IMR-90 (cell line): ENCODE data around the gene NDUFB11. TPM values are rescaled to one million over a fixed set of nuclear protein-coding genes. Genes with fewer than 3 reads are reported as not detected.

Experiments used
- ATAC-seq: fragments of 200-7000 bp; cut with Tn5 transposase; 2 replicates; pipeline ENCODE4 v1.9.1; 2020; ENCODE audit warnings: low read depth, mild to moderate bottlenecking, moderate library complexity
- BruUV-seq: library from RNA; stranded (reverse); fragments of 400-500 nt; replicated peaks from 2 replicates; lab custom pipeline; 2021; lab: Mats Ljungman, UMichigan
- CTCF ChIA-PET: fragments of 300-600 bp; formaldehyde crosslinking; extraction: SDS; loops from one replicate; lab custom pipeline; 2021; ENCODE audit warnings: antibody characterized with exemption; lab: Yijun Ruan, JAX
- POLR2A ChIA-PET: fragments of 300-600 bp; sonication (Branson Sonifier 250); formaldehyde crosslinking; loops from one replicate; lab custom pipeline; 2022; ENCODE audit warnings: antibody characterized with exemption; ENCODE audit not compliant: unreplicated experiment; lab: Charles Lee
- DNase-seq: peaks from one replicate; pipeline ENCODE4 v3.0.0; 2013
- H2AFZ ChIP-seq: replicated peaks from 2 replicates; pipeline ENCODE3; 2013; ENCODE audit warnings: low read length, mild to moderate bottlenecking; ENCODE audit not compliant: poor library complexity
- H2AK5ac ChIP-seq: 2 replicates; pipeline ENCODE4 v1.6.1; 2013; ENCODE audit warnings: low read depth, low read length, inconsistent platforms
- H2AK9ac ChIP-seq: replicated peaks from 2 replicates; pipeline ENCODE3; 2013; ENCODE audit warnings: mild to moderate bottlenecking, low read depth, low read length, moderate library complexity; ENCODE audit not compliant: poor library complexity
- H2BK120ac ChIP-seq: 2 replicates; pipeline ENCODE4 v1.6.1; 2013; ENCODE audit warnings: low read depth, low read length, inconsistent platforms
- H2BK15ac ChIP-seq: 3 replicates; pipeline ENCODE4 v1.6.1; 2013; ENCODE audit warnings: low read depth, low read length, inconsistent platforms
- H2BK20ac ChIP-seq: 2 replicates; pipeline ENCODE4 v1.6.1; 2013; ENCODE audit warnings: low read depth, mild to moderate bottlenecking, inconsistent platforms, low read length, moderate library complexity
- H2BK5ac ChIP-seq: 2 replicates; pipeline ENCODE4 v1.6.1; 2013; ENCODE audit warnings: mild to moderate bottlenecking, low read depth, low read length, inconsistent platforms; ENCODE audit not compliant: poor library complexity, severe bottlenecking
- H3K14ac ChIP-seq: replicated peaks from 2 replicates; pipeline ENCODE4 v1.6.1; 2013; ENCODE audit warnings: low read depth, low read length, inconsistent platforms
- H3K18ac ChIP-seq: 2 replicates; pipeline ENCODE4 v1.6.1; 2013; ENCODE audit warnings: low read depth, low read length, control low read depth
- H3K23ac ChIP-seq: 2 replicates; pipeline ENCODE4 v1.6.1; 2013; ENCODE audit warnings: low read depth, low read length, inconsistent platforms
- H3K27ac ChIP-seq: 2 replicates; pipeline ENCODE4 v1.5.1; 2013; ENCODE audit warnings: mild to moderate bottlenecking, control low read depth, low read length; ENCODE audit not compliant: insufficient read depth
- H3K27me3 ChIP-seq: 2 replicates; pipeline ENCODE4 v1.6.1; 2013; ENCODE audit warnings: low read length; ENCODE audit not compliant: control insufficient read depth, insufficient read depth
- H3K36me3 ChIP-seq: 2 replicates; pipeline ENCODE4 v1.6.1; 2013; ENCODE audit warnings: low read length, mixed read lengths; ENCODE audit not compliant: control insufficient read depth, insufficient read depth
- H3K4ac ChIP-seq: 2 replicates; pipeline ENCODE4 v1.6.1; 2013; ENCODE audit warnings: low read depth, low read length, inconsistent platforms
- H3K4me1 ChIP-seq: 2 replicates; pipeline ENCODE4 v1.6.1; 2013; ENCODE audit warnings: low read length, mixed read lengths; ENCODE audit not compliant: control insufficient read depth, insufficient read depth
- H3K4me2 ChIP-seq: 2 replicates; pipeline ENCODE4 v1.6.1; 2013; ENCODE audit warnings: low read depth, mild to moderate bottlenecking, control low read depth, low read length, moderate library complexity
- H3K4me3 ChIP-seq: 2 replicates; pipeline ENCODE4 v1.5.1; 2013; ENCODE audit warnings: low read depth, mild to moderate bottlenecking, control low read depth, low read length, moderate library complexity; ENCODE audit not compliant: insufficient read depth
- H3K56ac ChIP-seq: 2 replicates; pipeline ENCODE4 v1.6.1; 2013; ENCODE audit warnings: low read length, inconsistent platforms; ENCODE audit not compliant: insufficient read depth; ENCODE audit errors: extremely low read depth
- H3K79me1 ChIP-seq, 2 experiments: 2 replicates each; pipeline ENCODE4 v1.6.1; 2013; ENCODE audit warnings: low read length in 2 of 2, inconsistent platforms in 1 of 2, low read depth in 1 of 2
- H3K9ac ChIP-seq: 2 replicates; pipeline ENCODE4 v1.6.1; 2013; ENCODE audit warnings: low read depth, low read length, control low read depth
- H3K9me1 ChIP-seq: 2 replicates; pipeline ENCODE4 v1.6.1; 2013; ENCODE audit warnings: low read length, inconsistent platforms; ENCODE audit not compliant: insufficient read depth
- H3K9me3 ChIP-seq: 2 replicates; pipeline ENCODE4 v1.6.1; 2013; ENCODE audit warnings: low read length; ENCODE audit not compliant: control insufficient read depth, insufficient read depth
- H4K20me1 ChIP-seq: 2 replicates; pipeline ENCODE4 v1.6.1; 2013; ENCODE audit warnings: low read length, inconsistent platforms; ENCODE audit not compliant: insufficient read depth
- H4K5ac ChIP-seq: 2 replicates; pipeline ENCODE4 v1.6.1; 2013; ENCODE audit warnings: mild to moderate bottlenecking, low read depth, low read length, control low read depth
- H4K8ac ChIP-seq, 2 experiments: 2 replicates each; pipeline ENCODE4 v1.6.1; 2013; ENCODE audit warnings: low read depth in 2 of 2, low read length in 2 of 2, control low read depth in 1 of 2, inconsistent platforms in 1 of 2
- H4K91ac ChIP-seq: 2 replicates; pipeline ENCODE4 v1.6.1; 2013; ENCODE audit warnings: low read depth, low read length, inconsistent platforms; ENCODE audit not compliant: insufficient read depth
- BHLHE40 ChIP-seq: fragments of 150-350 bp; IDR thresholded peaks from 2 replicates; pipeline ENCODE4 v1.6.1; 2016; ENCODE audit warnings: mild to moderate bottlenecking, low read depth, low read length
- CEBPB ChIP-seq: IDR thresholded peaks from 2 replicates; pipeline ENCODE4 v1.6.1; 2012; ENCODE audit warnings: low read depth, low read length, improper control_type of control experiment
- CHD1 ChIP-seq: IDR thresholded peaks from 2 replicates; pipeline ENCODE4 v1.6.1; 2012; ENCODE audit warnings: low read depth, low read length, improper control_type of control experiment
- MAFK ChIP-seq: IDR thresholded peaks from 2 replicates; pipeline ENCODE4 v1.6.1; 2012; ENCODE audit warnings: low read depth, low read length, improper control_type of control experiment
- MXI1 ChIP-seq: IDR thresholded peaks from 2 replicates; pipeline ENCODE4 v1.6.1; 2012; ENCODE audit warnings: low read depth, mild to moderate bottlenecking, low read length, moderate library complexity, borderline replicate concordance
- POLR2A ChIP-seq: IDR thresholded peaks from 2 replicates; pipeline ENCODE4 v1.6.1; 2012; ENCODE audit warnings: mild to moderate bottlenecking, low read depth, low read length
- RAD21 ChIP-seq: IDR thresholded peaks from 2 replicates; pipeline ENCODE4 v1.6.1; 2012; ENCODE audit warnings: low read length, improper control_type of control experiment
- USF2 ChIP-seq: fragments of 150-350 bp; IDR thresholded peaks from 2 replicates; pipeline ENCODE4 v1.6.1; 2017; ENCODE audit warnings: mild to moderate bottlenecking, antibody characterized with exemption, low read length, low read depth
- WGBS, 2 experiments: methylation state at CpG; one replicate each; pipeline versions ENCODE4 v1.1.5 to v1.1.7; 2013; ENCODE audit warnings: missing lambda C conversion rate in 2 of 2; ENCODE audit not compliant: insufficient read length in 1 of 2; ENCODE audit errors: extremely low coverage in 2 of 2; 5-methylcytosine and 5-hydroxymethylcytosine counted together
- dilution Hi-C: fragments of 300-500 bp; cut with HindIII; formaldehyde crosslinking; loops from one replicate; pipeline ENCODE4 v1.14.3; 2018; ENCODE audit warnings: low sequenced_read_pairs; ENCODE audit not compliant: unreplicated experiment
- in situ Hi-C: fragments of 300-500 bp; cut with MboI; formaldehyde crosslinking; loops from 3 replicates; pipeline ENCODE4 v1.14.3; 2019; ENCODE audit warnings: low sequenced_read_pairs, inconsistent platforms, mixed read lengths
- intact Hi-C: fragments of 100-400 bp; cut with micrococcal nuclease; formaldehyde crosslinking; loops from 2 replicates; pipeline ENCODE4 v1.10.0; 2022
- polyA plus RNA-seq, 3 experiments: library from polyadenylated mRNA; depleted of rRNA; stranded (reverse); fragments of >200 nt; gene quantifications; 2 replicates each; pipeline ENCODE4 v1.2.3, GENCODE V29; 2012; ENCODE audit warnings: low replicate concordance in 1 of 3
- total RNA-seq: library from RNA; depleted of rRNA; stranded (reverse); fragments of >200 nt; gene quantifications from 2 replicates; pipeline ENCODE4 v1.2.3, GENCODE V29; 2012

NDUFB11 gene
- total and polyA plus RNA-seq, 2 of the 4 experiments (the other 2 are of a cell fraction) = 17.0 to 58.3 TPM

- Histone ChIP-seq H2AK9ac (no peak overlapping the region), H2BK5ac (no peak overlapping the region), H3K27ac (no peak overlapping the region), H3K9me1 (no peaks in the 10 kb centered on the region), H2BK20ac (no peak overlapping the region), H3K27me3 (peaks cover 20% of the 10 kb centered on the region; the same call in 1 of the 2 replicates), H2AK5ac (no peak overlapping the region), H4K20me1 (no peaks in the 10 kb centered on the region), H3K79me1 (peaks cover 3% of the 10 kb centered on the region in 2 experiments; a peak in 1 of 4 replicates), H3K23ac (no peak overlapping the region), H4K5ac (no peak overlapping the region), H3K9me3 (no peaks in the 10 kb centered on the region), H3K4me2 (no peak overlapping the region), H3K56ac (no peak overlapping the region), H3K9ac (no peak overlapping the region), H3K36me3 (peaks cover 35% of the 10 kb centered on the region), H3K4me1 (no peaks in the 10 kb centered on the region), H4K8ac (no peak overlapping the region), H2BK120ac (no peak overlapping the region), H3K14ac (no peak overlapping the region), H2BK15ac (no peak overlapping the region), H3K4me3 (no peak overlapping the region), H3K4ac (no peak overlapping the region), H3K18ac (no peak overlapping the region), H4K91ac (no peak overlapping the region), H2AFZ (no peak overlapping the region)
- no peak for DNase-seq
- ChIA-PET POLR2A (no interaction called here), CTCF (no interaction called here)
- no peak for ATAC-seq
- BruUV-seq = no TSS peak
- intact Hi-C loops = no loop called here
- WGBS, 2 experiments = 91% methylated on average over 7 of the region's 10 CpGs; no CpG with 5 or more reads in 1 of the 2 experiments
- in situ Hi-C loops = no loop called here
- TF ChIP-seq POLR2A = no peak
- TF ChIP-seq BHLHE40 = no peak
- TF ChIP-seq RAD21 = no peak
- no peak for TF ChIP-seq MAFK
- TF ChIP-seq MXI1 = no peak
- TF ChIP-seq CEBPB = no peak
- no peak for TF ChIP-seq CHD1
- TF ChIP-seq USF2 = no peak
- dilution Hi-C loops = no loop called here
Measured at GRCh38 chrX:47181301-47181700, 36.8 kb upstream of the NDUFB11 start.
